ENCODE data around the gene LSAMP. TPM values are rescaled to one million over a fixed set of nuclear protein-coding genes. Genes with fewer than 3 reads are reported as not detected.

Gene LSAMP
- total and polyA plus RNA-seq, 9 of the 15 experiments (the other 6 are each of a cell fraction or from before 2014, with no cell fraction given): 0.09 to 0.11 TPM; not detected in 7

DNA sequence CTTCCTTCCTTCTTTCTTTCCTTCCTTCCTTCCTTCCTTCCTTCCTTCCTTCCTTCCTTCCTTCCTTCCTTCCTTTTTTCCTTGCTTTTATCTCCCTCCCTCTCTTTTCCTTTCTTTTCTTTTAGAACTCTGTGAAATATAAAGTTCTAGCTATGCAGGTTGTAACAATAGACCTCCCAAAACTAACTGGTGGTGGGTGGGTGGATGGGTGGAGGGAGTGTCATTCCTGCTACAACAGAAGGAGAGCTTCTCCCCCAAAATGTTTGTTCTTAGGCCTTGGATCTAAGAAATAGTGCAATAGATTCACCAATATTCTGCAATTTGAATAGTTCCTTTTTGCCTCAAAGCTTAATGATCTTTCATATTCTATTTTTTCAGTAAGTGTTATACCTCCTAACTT, 606.0 kb downstream of the LSAMP start (continued):
- TF ChIP-seq, protein P1, sequence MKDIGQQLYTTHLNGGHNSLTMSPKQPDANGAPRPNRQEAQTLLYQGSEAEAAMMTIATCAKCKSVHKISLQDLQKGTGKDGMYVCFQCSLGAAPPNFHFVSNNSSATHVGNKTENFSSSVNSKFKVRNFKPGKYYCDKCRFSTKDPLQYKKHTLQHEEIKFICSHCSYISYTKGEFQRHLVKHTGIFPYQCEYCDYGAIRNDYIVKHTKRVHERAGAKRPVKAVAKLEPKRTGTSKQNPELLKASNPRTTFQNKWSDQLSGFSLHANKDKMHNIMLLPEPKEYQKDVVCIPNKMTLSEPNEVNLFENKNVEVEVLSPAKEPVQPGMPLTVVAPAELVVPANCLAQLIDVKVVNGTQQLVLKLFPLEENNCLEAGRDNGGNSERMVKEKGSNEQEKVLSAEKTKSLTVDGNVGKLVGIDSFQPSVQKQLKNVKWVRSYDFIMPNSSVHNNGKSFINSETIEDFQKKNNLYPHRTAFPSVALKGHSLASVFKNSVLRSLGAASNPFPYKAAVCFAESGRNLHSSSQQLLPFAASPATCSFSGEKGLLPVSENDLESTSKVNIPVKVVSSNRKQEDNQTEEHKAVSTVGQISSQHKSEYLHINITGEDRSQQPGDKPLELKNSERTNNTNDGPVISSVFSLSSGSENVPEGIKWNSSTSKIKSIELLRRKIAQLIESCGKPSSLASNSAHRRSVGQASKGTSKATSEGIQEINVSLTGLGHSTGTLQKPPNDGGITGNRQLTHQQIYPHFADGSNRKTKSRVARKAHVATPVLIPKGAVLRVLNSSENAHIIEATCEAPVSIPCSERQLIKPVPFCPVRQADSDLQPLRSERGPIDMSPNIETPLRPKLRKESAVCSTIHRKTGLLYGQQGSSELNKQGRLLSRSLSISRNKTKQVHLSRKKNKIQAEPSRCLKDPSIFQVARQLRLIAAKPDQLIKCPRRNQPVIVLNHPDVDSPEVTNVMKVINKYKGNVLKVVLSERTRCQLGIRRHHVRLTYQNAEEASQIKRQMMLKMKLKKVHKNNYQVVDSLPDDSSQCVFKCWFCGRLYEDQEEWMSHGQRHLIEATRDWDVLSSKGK (CRISPR knock-in tag; IDR thresholded peaks at IDR 0.05): no peak
- TF ChIP-seq ARHGAP35 (IDR thresholded peaks at IDR 0.05; ENCODE audit: partially characterized antibody) (no peak), ZNF232 (CRISPR knock-in tag; IDR thresholded peaks at IDR 0.05) (no peak), HNRNPK (IDR thresholded peaks at IDR 0.05; ENCODE audit: low read depth, low read length, poor library complexity, severe bottlenecking) (no peak), HDAC1 (IDR thresholded peaks at IDR 0.05) (no peak)

DNA sequence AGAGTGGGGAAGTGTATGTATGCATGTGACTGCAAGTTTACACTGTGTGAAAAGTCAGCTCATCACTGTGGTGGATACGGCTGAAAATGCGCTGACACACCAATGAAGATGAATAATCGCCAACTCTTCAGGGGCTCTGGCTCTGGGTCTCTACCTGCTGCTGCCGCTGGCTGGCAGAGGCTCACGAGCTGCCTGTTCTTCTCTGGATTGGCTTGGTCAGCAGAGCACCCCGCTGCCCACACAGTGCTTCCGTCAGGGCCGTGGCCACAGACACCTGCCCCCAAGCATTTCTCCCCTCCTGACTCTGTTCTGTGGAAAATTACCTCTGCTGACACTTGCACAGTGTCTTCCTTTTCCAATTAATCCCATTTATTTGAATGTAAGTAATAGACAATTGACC, 606.5 kb downstream of the LSAMP start:
- ATAC-seq (no peak), FAIRE-seq (no peak), DNase-seq (ENCODE audit: extremely low read depth in 1 of 4, low spot score in 3 of 4) (no peak)
- Histone ChIP-seq H4K20me1 (replicated peaks; ENCODE audit: control insufficient read depth, insufficient read depth, low read length) (no peaks in the 10 kb centered on the region), H3K4me2 (ENCODE audit: insufficient read depth, low read length) (no peak overlapping the region), H3K9me3 (replicated peaks; ENCODE audit: control insufficient read depth, insufficient read depth, low read depth, low read length) (no peaks in the 10 kb centered on the region), H3K9me1 (ENCODE audit: control insufficient read depth, insufficient read depth, low read length) (no peaks in the 10 kb centered on the region), H3K4me3 (no peak overlapping the region), H3K27ac (ENCODE audit: extremely low read depth, low read depth, low read length) (no peak overlapping the region), H3K79me2 (ENCODE audit: control insufficient read depth, insufficient read depth, low read length) (no peaks in the 10 kb centered on the region), H3K27me3 (ENCODE audit: control insufficient read depth in 2 of 2, insufficient read depth in 2 of 2, low read length in 2 of 2) (no peaks in the 10 kb centered on the region), H2AFZ (ENCODE audit: low read depth, low read length) (no peak overlapping the region), H3K36me3 (ENCODE audit: control insufficient read depth, insufficient read depth, low read length) (no peaks in the 10 kb centered on the region), H3K4me1 (replicated peaks in 1 of 2; ENCODE audit: control insufficient read depth in 2 of 2, insufficient read depth in 2 of 2, low read length in 2 of 2) (no peaks in the 10 kb centered on the region; a peak in 1 of 5 replicates), H3K9ac (ENCODE audit: insufficient read depth in 1 of 2, low read depth in 2 of 2, low read length in 2 of 2) (no peak overlapping the region; a peak in 1 of 4 replicates)
- intact Hi-C loops (cut with micrococcal nuclease) (no loop called here), in situ Hi-C loops (cut with MboI) (no loop called here)
- POLR2A ChIA-PET: no interaction called here
- CTCF ChIA-PET (ENCODE audit: low intra/inter-chr PET ratio): no interaction called here
- 4% methylated on average over 7 of the region's 8 CpGs for WGBS (ENCODE audit: insufficient coverage, low coverage, missing lambda C conversion rate)
- no TSS peak for BruUV-seq (replicated peaks)
- no peak for TF ChIP-seq CBFB (CRISPR knock-in tag; IDR thresholded peaks at IDR 0.05)
- TF ChIP-seq SMAD2 (IDR thresholded peaks at IDR 0.05; ENCODE audit: low read depth, low read length): no peak
- no peak for TF ChIP-seq ZNF444 (CRISPR knock-in tag; IDR thresholded peaks at IDR 0.05)
- TF ChIP-seq, protein P2, sequence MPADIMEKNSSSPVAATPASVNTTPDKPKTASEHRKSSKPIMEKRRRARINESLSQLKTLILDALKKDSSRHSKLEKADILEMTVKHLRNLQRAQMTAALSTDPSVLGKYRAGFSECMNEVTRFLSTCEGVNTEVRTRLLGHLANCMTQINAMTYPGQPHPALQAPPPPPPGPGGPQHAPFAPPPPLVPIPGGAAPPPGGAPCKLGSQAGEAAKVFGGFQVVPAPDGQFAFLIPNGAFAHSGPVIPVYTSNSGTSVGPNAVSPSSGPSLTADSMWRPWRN (IDR thresholded peaks at IDR 0.05; ENCODE audit: low read depth): no peak
- no peak for TF ChIP-seq CTBP1 (IDR thresholded peaks at IDR 0.05; ENCODE audit: borderline replicate concordance)
- TF ChIP-seq, protein P3, sequence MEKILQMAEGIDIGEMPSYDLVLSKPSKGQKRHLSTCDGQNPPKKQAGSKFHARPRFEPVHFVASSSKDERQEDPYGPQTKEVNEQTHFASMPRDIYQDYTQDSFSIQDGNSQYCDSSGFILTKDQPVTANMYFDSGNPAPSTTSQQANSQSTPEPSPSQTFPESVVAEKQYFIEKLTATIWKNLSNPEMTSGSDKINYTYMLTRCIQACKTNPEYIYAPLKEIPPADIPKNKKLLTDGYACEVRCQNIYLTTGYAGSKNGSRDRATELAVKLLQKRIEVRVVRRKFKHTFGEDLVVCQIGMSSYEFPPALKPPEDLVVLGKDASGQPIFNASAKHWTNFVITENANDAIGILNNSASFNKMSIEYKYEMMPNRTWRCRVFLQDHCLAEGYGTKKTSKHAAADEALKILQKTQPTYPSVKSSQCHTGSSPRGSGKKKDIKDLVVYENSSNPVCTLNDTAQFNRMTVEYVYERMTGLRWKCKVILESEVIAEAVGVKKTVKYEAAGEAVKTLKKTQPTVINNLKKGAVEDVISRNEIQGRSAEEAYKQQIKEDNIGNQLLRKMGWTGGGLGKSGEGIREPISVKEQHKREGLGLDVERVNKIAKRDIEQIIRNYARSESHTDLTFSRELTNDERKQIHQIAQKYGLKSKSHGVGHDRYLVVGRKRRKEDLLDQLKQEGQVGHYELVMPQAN (IDR thresholded peaks at IDR 0.05; ENCODE audit: borderline replicate concordance): no peak
- TF ChIP-seq, protein P4, sequence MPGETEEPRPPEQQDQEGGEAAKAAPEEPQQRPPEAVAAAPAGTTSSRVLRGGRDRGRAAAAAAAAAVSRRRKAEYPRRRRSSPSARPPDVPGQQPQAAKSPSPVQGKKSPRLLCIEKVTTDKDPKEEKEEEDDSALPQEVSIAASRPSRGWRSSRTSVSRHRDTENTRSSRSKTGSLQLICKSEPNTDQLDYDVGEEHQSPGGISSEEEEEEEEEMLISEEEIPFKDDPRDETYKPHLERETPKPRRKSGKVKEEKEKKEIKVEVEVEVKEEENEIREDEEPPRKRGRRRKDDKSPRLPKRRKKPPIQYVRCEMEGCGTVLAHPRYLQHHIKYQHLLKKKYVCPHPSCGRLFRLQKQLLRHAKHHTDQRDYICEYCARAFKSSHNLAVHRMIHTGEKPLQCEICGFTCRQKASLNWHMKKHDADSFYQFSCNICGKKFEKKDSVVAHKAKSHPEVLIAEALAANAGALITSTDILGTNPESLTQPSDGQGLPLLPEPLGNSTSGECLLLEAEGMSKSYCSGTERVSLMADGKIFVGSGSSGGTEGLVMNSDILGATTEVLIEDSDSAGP (CRISPR knock-in tag; IDR thresholded peaks at IDR 0.05): no peak
